WTC11 (cell line): ENCODE measurements around the gene SPATA3.

ENCODE experiments used
- CREM ChIP-seq: sonication (generic); formaldehyde crosslinking; IDR thresholded peaks from 2 replicates; pipeline ENCODE4 v1.8.1; 2022; ENCODE audit warnings: mild to moderate bottlenecking, missing genetic modification reagents, moderate library complexity
- CTCF ChIP-seq: fragments of 200-600 bp; IDR thresholded peaks from 2 replicates; pipeline ENCODE4 v1.8.0; 2022; ENCODE audit warnings: antibody characterized with exemption
- JUN ChIP-seq: sonication (generic); formaldehyde crosslinking; IDR thresholded peaks from 2 replicates; pipeline ENCODE4 v1.8.0; 2023; ENCODE audit warnings: mild to moderate bottlenecking, missing genetic modification reagents
- MAX ChIP-seq: sonication (generic); formaldehyde crosslinking; IDR thresholded peaks from 2 replicates; pipeline ENCODE4 v1.8.0; 2022; ENCODE audit warnings: mild to moderate bottlenecking, missing genetic modification reagents
- TEAD4 ChIP-seq: sonication (generic); formaldehyde crosslinking; IDR thresholded peaks from 2 replicates; pipeline ENCODE4 v1.8.0; 2022; ENCODE audit warnings: mild to moderate bottlenecking, missing genetic modification reagents
- ZSCAN18 ChIP-seq: fragments of 250-450 bp; sonication (Bioruptor Pico); IDR thresholded peaks from 2 replicates; pipeline ENCODE4 v2.1.2; 2022; ENCODE audit warnings: mild to moderate bottlenecking, moderate library complexity
- TF ChIP-seq, protein P1 (sequence below): sonication (generic); formaldehyde crosslinking; IDR thresholded peaks from 2 replicates; pipeline ENCODE4 v1.8.1; 2022; ENCODE audit warnings: low read depth, missing genetic modification reagents, borderline replicate concordance
- TF ChIP-seq, protein P2 (sequence below): sonication (generic); formaldehyde crosslinking; conservative IDR thresholded peaks from 2 replicates; pipeline ENCODE4 v1.8.1; 2022; ENCODE audit warnings: mild to moderate bottlenecking, missing genetic modification reagents
- TF ChIP-seq, protein P3 (sequence below): sonication (generic); formaldehyde crosslinking; IDR thresholded peaks from 2 replicates; pipeline ENCODE4 v1.8.1; 2023; ENCODE audit warnings: mild to moderate bottlenecking, missing genetic modification reagents, moderate library complexity

GRCh38 chr2:230954746-230955145, 41.2 kb upstream of the SPATA3 start:
- TF ChIP-seq CTCF = no peak
- no peak for TF ChIP-seq MAX (CRISPR knock-in tag)
- no peak for TF ChIP-seq JUN (CRISPR knock-in tag)
- TF ChIP-seq, protein P1, sequence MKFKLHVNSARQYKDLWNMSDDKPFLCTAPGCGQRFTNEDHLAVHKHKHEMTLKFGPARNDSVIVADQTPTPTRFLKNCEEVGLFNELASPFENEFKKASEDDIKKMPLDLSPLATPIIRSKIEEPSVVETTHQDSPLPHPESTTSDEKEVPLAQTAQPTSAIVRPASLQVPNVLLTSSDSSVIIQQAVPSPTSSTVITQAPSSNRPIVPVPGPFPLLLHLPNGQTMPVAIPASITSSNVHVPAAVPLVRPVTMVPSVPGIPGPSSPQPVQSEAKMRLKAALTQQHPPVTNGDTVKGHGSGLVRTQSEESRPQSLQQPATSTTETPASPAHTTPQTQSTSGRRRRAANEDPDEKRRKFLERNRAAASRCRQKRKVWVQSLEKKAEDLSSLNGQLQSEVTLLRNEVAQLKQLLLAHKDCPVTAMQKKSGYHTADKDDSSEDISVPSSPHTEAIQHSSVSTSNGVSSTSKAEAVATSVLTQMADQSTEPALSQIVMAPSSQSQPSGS (CRISPR knock-in tag) = no peak
- TF ChIP-seq TEAD4 (CRISPR knock-in tag) = no peak
- TF ChIP-seq CREM (CRISPR knock-in tag) = no peak
- TF ChIP-seq, protein P2, sequence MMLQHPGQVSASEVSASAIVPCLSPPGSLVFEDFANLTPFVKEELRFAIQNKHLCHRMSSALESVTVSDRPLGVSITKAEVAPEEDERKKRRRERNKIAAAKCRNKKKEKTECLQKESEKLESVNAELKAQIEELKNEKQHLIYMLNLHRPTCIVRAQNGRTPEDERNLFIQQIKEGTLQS (CRISPR knock-in tag) = no peak
- TF ChIP-seq, protein P3, sequence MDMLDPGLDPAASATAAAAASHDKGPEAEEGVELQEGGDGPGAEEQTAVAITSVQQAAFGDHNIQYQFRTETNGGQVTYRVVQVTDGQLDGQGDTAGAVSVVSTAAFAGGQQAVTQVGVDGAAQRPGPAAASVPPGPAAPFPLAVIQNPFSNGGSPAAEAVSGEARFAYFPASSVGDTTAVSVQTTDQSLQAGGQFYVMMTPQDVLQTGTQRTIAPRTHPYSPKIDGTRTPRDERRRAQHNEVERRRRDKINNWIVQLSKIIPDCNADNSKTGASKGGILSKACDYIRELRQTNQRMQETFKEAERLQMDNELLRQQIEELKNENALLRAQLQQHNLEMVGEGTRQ (CRISPR knock-in tag) = no peak
- TF ChIP-seq ZSCAN18 = no peak
